A673 (cell line): ENCODE measurements around the gene TNFRSF12A. TPM values are rescaled to one million over a fixed set of nuclear protein-coding genes. Genes with fewer than 3 reads are reported as not detected.

Experiments
- BruUV-seq: library from RNA; stranded (reverse); fragments of 400-500 nt; replicated peaks from 2 replicates; lab custom pipeline; 2021; lab: Mats Ljungman, UMichigan
- CTCF ChIA-PET: fragments of 300-600 bp; sonication (Branson Sonifier 250); formaldehyde crosslinking; loops from one replicate; lab custom pipeline; 2022; ENCODE audit warnings: antibody characterized with exemption; lab: Charles Lee
- POLR2A ChIA-PET: fragments of 300-600 bp; sonication (Branson Sonifier 250); formaldehyde crosslinking; loops from one replicate; lab custom pipeline; 2022; ENCODE audit warnings: antibody characterized with exemption; ENCODE audit not compliant: low non-redundant PET; lab: Charles Lee
- DNase-seq: peaks from one replicate; pipeline ENCODE4 v3.0.0-alpha.2; 2015; ENCODE audit warnings: low spot score
- H3K27ac ChIP-seq: fragments of 200-600 bp; sonication (generic); 2 replicates; pipeline ENCODE4 v1.5.1; 2016; ENCODE audit warnings: mixed run types, low read depth, mild to moderate bottlenecking, mixed read lengths, antibody characterized with exemption, low read length; ENCODE audit not compliant: poor library complexity, severe bottlenecking
- H3K27me3 ChIP-seq: fragments of 200-600 bp; sonication (generic); replicated peaks from 2 replicates; pipeline ENCODE4 v1.6.1; 2017; ENCODE audit warnings: mixed run types, low read depth, mild to moderate bottlenecking, mixed read lengths, antibody characterized with exemption, low read length; ENCODE audit not compliant: insufficient read depth, poor library complexity
- H3K36me3 ChIP-seq: fragments of 200-600 bp; sonication (generic); 2 replicates; pipeline ENCODE4 v1.6.1; 2016; ENCODE audit warnings: mixed run types, mild to moderate bottlenecking, mixed read lengths, antibody characterized with exemption, low read length; ENCODE audit not compliant: insufficient read depth, poor library complexity, severe bottlenecking
- H3K4me1 ChIP-seq: fragments of 200-600 bp; sonication (generic); 2 replicates; pipeline ENCODE4 v1.6.1; 2017; ENCODE audit warnings: mixed run types, mild to moderate bottlenecking, mixed read lengths, antibody characterized with exemption, low read length; ENCODE audit not compliant: insufficient read depth, poor library complexity, severe bottlenecking
- H3K4me3 ChIP-seq: fragments of 200-600 bp; sonication (generic); 2 replicates; pipeline ENCODE4 v1.5.1; 2016; ENCODE audit warnings: low read depth, mixed run types, mild to moderate bottlenecking, mixed read lengths, low read length; ENCODE audit not compliant: poor library complexity, severe bottlenecking
- H3K9me3 ChIP-seq: fragments of 200-600 bp; sonication (generic); 2 replicates; pipeline ENCODE4 v1.6.1; 2016; ENCODE audit warnings: mixed run types, low read depth, mild to moderate bottlenecking, mixed read lengths, antibody characterized with exemption, low read length; ENCODE audit not compliant: poor library complexity, severe bottlenecking
- EZH2 ChIP-seq: fragments of 200-600 bp; sonication (generic); IDR thresholded peaks from 2 replicates; pipeline ENCODE4 v1.6.1; 2017; ENCODE audit warnings: borderline replicate concordance, low read depth, mild to moderate bottlenecking, mixed read lengths, antibody characterized with exemption, low read length; ENCODE audit not compliant: poor library complexity, severe bottlenecking
- intact Hi-C: fragments of 100-400 bp; cut with micrococcal nuclease; formaldehyde crosslinking; loops from one replicate; pipeline ENCODE4 v1.10.0; 2022; ENCODE audit not compliant: unreplicated experiment
- total RNA-seq: library from RNA; stranded (reverse); gene quantifications from 2 replicates; pipeline ENCODE4 v1.2.3, GENCODE V29; 2021
- TF ChIP-seq, protein P1 (sequence below): fragments of 300-800, 200-600 bp; sonication (generic); conservative IDR thresholded peaks from 2 replicates; pipeline ENCODE4 v1.5.1; 2017; ENCODE audit warnings: low read depth, mild to moderate bottlenecking, antibody characterized with exemption, low read length, moderate library complexity, mixed read lengths

The TNFRSF12A gene
- total RNA-seq, 1 experiment from 2014 or later, result 39.5 TPM

DNA sequence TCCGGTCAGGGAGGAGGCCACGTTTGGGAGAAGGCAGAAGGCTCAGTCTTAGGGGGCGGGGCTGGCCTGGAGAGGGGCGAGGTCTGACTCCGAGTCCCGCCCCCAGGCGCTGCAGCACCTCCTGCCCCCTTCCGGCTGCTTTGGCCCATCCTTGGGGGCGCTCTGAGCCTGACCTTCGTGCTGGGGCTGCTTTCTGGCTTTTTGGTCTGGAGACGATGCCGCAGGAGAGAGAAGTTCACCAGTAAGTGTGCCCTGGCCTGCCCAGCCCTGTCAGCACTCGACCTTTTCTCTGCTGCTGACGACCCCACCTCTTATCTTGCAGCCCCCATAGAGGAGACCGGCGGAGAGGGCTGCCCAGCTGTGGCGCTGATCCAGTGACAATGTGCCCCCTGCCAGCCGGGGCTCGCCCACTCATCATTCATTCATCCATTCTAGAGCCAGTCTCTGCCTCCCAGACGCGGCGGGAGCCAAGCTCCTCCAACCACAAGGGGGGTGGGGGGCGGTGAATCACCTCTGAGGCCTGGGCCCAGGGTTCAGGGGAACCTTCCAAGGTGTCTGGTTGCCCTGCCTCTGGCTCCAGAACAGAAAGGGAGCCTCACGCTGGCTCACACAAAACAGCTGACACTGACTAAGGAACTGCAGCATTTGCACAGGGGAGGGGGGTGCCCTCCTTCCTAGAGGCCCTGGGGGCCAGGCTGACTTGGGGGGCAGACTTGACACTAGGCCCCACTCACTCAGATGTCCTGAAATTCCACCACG is 1.5 kb downstream of the TNFRSF12A start:
- TF ChIP-seq EZH2, result no peak
- TF ChIP-seq, protein P1, sequence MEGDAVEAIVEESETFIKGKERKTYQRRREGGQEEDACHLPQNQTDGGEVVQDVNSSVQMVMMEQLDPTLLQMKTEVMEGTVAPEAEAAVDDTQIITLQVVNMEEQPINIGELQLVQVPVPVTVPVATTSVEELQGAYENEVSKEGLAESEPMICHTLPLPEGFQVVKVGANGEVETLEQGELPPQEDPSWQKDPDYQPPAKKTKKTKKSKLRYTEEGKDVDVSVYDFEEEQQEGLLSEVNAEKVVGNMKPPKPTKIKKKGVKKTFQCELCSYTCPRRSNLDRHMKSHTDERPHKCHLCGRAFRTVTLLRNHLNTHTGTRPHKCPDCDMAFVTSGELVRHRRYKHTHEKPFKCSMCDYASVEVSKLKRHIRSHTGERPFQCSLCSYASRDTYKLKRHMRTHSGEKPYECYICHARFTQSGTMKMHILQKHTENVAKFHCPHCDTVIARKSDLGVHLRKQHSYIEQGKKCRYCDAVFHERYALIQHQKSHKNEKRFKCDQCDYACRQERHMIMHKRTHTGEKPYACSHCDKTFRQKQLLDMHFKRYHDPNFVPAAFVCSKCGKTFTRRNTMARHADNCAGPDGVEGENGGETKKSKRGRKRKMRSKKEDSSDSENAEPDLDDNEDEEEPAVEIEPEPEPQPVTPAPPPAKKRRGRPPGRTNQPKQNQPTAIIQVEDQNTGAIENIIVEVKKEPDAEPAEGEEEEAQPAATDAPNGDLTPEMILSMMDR, result peak; percentile 41
- H3K27ac ChIP-seq, result peak overlapping the region; percentile 97
- no peaks in the 10 kb centered on the region for H3K27me3 ChIP-seq
- intact Hi-C loops, result no loop called here
- POLR2A ChIA-PET, result no interaction called here
- no peaks in the 10 kb centered on the region for H3K9me3 ChIP-seq
- CTCF ChIA-PET, result interaction anchor here (0.5 to 2.9 kb wide), 3 partner anchors 10 to 184 kb away, joined by 3 to 9 read pairs (median 4); no protein-coding TSS in a partner anchor
- BruUV-seq, result no TSS peak
- H3K4me1 ChIP-seq, result peaks cover 29% of the 10 kb centered on the region
- H3K36me3 ChIP-seq, result peaks cover 3% of the 10 kb centered on the region
- H3K4me3 ChIP-seq, result peak overlapping the region; percentile 63
- peak; percentile 87 for DNase-seq

DNA sequence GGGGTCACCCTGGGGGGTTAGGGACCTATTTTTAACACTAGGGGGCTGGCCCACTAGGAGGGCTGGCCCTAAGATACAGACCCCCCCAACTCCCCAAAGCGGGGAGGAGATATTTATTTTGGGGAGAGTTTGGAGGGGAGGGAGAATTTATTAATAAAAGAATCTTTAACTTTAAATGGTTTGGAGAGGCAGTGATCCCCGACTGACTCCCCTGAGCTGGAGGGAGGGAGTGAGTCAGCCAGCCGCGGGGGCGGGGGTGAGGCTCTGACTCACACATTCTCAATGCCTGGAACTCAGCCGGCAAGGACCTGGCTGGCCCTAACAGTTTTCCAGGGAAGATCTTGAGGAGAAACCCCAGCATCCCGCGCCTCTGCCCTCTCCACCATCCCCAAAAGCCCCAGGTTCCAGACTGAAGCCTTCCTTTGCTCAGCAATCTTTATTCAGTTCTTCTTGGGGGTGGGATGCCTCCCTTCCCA is 2.1 kb downstream of the TNFRSF12A start:
- H3K9me3 ChIP-seq, result no peaks in the 10 kb centered on the region
- H3K36me3 ChIP-seq, result peaks cover 3% of the 10 kb centered on the region
- BruUV-seq, result no TSS peak
- TF ChIP-seq, protein P1, result no peak
- TF ChIP-seq EZH2, result no peak
- H3K27me3 ChIP-seq, result no peaks in the 10 kb centered on the region
- ChIA-PET POLR2A (no interaction called here), CTCF (interaction anchor here (2.9 kb wide), 1 partner anchor 9 kb away, joined by 9 read pairs; no protein-coding TSS in a partner anchor)
- H3K4me3 ChIP-seq, result peak overlapping the region; percentile 63
- intact Hi-C loops, result no loop called here
- H3K27ac ChIP-seq, result peak overlapping the region; percentile 97
- peak; percentile 93 for DNase-seq
- peaks cover 29% of the 10 kb centered on the region for H3K4me1 ChIP-seq

DNA sequence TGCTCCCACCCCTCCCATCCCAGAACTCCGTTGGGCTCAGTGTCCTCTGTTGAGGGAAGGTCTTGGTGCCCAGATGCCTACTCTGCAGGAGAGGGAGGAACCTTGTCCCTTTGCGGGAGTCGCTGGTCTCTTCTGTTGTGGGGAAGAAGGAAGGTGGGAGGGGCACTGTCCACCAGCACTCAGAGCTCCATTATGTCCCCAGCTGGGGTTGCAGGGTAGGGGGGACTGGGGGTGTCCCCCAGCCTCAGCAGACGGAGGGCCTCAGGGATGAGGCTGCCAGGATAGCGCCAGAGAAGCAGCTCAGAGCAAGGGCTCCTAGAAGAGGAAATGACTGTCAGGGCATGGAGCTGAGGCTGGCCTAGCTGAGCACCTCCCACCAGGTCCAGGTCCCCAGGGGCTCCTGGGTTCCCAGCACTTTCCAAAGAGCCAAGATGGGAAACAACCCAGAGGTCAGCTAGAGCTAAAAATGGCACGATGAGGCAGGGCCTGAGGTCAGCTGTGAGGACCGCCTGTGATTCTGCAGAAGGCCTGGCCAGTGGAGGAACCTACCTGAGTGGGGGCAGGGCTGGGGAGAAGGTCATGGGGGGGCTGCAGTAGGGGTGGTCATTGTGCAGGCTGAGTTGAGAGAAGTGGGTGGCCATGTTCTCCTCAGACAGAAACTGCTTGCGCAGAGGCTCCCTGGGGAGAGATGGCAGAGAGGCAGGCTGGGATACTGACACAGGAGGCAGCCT is 2.7 kb downstream of the TNFRSF12A start:
- Histone ChIP-seq H3K9me3 (no peaks in the 10 kb centered on the region), H3K27ac (peak overlapping the region; percentile 97), H3K36me3 (peaks cover 3% of the 10 kb centered on the region), H3K27me3 (no peaks in the 10 kb centered on the region), H3K4me1 (peaks cover 29% of the 10 kb centered on the region), H3K4me3 (peak overlapping the region; percentile 71)
- intact Hi-C loops, result no loop called here
- POLR2A ChIA-PET, result no interaction called here
- peak; percentile 37 for DNase-seq
- TF ChIP-seq EZH2, result no peak
- TF ChIP-seq, protein P1, result no peak
- TSS peak; percentile 90 for BruUV-seq
- CTCF ChIA-PET, result interaction anchor here (1.1 to 2.9 kb wide), 2 partner anchors 9 to 19 kb away, joined by 3 to 9 read pairs; no protein-coding TSS in a partner anchor
